ENCODE measurements around the gene ADPRM. TPM values are rescaled to one million over a fixed set of nuclear protein-coding genes. Genes with fewer than 3 reads are reported as not detected.

Gene ADPRM
- total RNA-seq, 1 experiment from 2014 or later = 7.9 TPM

- Histone ChIP-seq H3K9me3 (ENCODE audit: control insufficient read depth in 1 of 2, insufficient read depth in 1 of 2, low read depth in 1 of 2, low read length in 2 of 2) (no peaks in the 10 kb centered on the region), H3K36me3 (ENCODE audit: control insufficient read depth in 1 of 2, insufficient read depth in 2 of 2, low read length in 2 of 2) (no peaks in the 10 kb centered on the region), H4K20me1 (ENCODE audit: insufficient read depth) (no peaks in the 10 kb centered on the region), H2AFZ (ENCODE audit: low read depth, low read length, poor library complexity, severe bottlenecking) (no peak overlapping the region), H3K27ac (ENCODE audit: low read depth, low read length) (no peak overlapping the region), H3K9me2 (ENCODE audit: insufficient read depth) (no peaks in the 10 kb centered on the region), H3K4me2 (ENCODE audit: low read length) (no peak overlapping the region), H3K79me2 (ENCODE audit: insufficient read depth, low read length) (no peaks in the 10 kb centered on the region), H3K4me3 (replicated peaks in 1 of 2; ENCODE audit: low read depth in 1 of 2, low read length in 2 of 2) (no peak overlapping the region), H3K27me3 (ENCODE audit: insufficient read depth, low read length) (no peaks in the 10 kb centered on the region), H3K4me1 (ENCODE audit: control insufficient read depth in 1 of 2, insufficient read depth in 2 of 2, low read length in 2 of 2) (no peaks in the 10 kb centered on the region), H3K9ac (ENCODE audit: low read length) (no peak overlapping the region)
- RAD21 ChIA-PET (ENCODE audit: low non-redundant PET in 1 of 2, low total read pairs in 2 of 2, uncharacterized antibody in 2 of 2, unreplicated experiment in 2 of 2) = no interaction called here
- no peak for ATAC-seq
- intact Hi-C loops (cut with micrococcal nuclease) = no loop called here
- POLR2A ChIA-PET = no interaction called here
- CTCF ChIA-PET = no interaction called here
- no peak for TF ChIP-seq CBX3 (IDR thresholded peaks at IDR 0.05; ENCODE audit: low read depth)
- TF ChIP-seq POLR2AphosphoS5 (IDR thresholded peaks at IDR 0.05; ENCODE audit: low read depth, low read length) = no peak
- TF ChIP-seq REST (IDR thresholded peaks at IDR 0.05; ENCODE audit: low read depth) = no peak
- no peak for TF ChIP-seq MAX (IDR thresholded peaks at IDR 0.05)
- no peak for TF ChIP-seq TCF7L2 (IDR thresholded peaks at IDR 0.05; ENCODE audit: borderline replicate concordance, extremely low read depth, insufficient read depth, insufficient read length)
- no peak for TF ChIP-seq ZFX (IDR thresholded peaks at IDR 0.05)
- TF ChIP-seq SIN3A (IDR thresholded peaks at IDR 0.05; ENCODE audit: low read depth) = no peak
- TF ChIP-seq FOSL1 (IDR thresholded peaks at IDR 0.05; ENCODE audit: low read depth) = no peak
- no peak for TF ChIP-seq SP1 (IDR thresholded peaks at IDR 0.05; ENCODE audit: low read depth)
- TF ChIP-seq SRF (IDR thresholded peaks at IDR 0.05; ENCODE audit: low read depth) = no peak
- no peak for TF ChIP-seq ZBTB33 (IDR thresholded peaks at IDR 0.05; ENCODE audit: extremely low read depth, insufficient replicate concordance, low read length)
- DNase-seq (ENCODE audit: low read depth, low spot score) = no peak
- BruUV-seq (replicated peaks) = no TSS peak
Observed at GRCh38 chr17:10758062-10758461, 60.7 kb downstream of the ADPRM start.

Other genes starting within 250 kb of the ADPRM start
- gene MYH4, start 228.0 kb upstream of the ADPRM start, total RNA-seq (2021; ENCODE audit: unreplicated experiment) = not detected
- not detected for gene MYH1, start 179.1 kb upstream of the ADPRM start, total RNA-seq (2021; ENCODE audit: unreplicated experiment)
- gene MYH2, start 147.9 kb upstream of the ADPRM start, total RNA-seq (2021; ENCODE audit: unreplicated experiment) = not detected
- 1.6 TPM for gene MYH3, start 40.3 kb upstream of the ADPRM start, total RNA-seq (2021; ENCODE audit: unreplicated experiment)
- gene SCO1, start 61 bp upstream of the ADPRM start, total RNA-seq (2021; ENCODE audit: unreplicated experiment) = 35.8 TPM
- gene TMEM220, start 32.4 kb downstream of the ADPRM start, total RNA-seq (2021; ENCODE audit: unreplicated experiment) = not detected
- not detected for gene TMEM238L, start 106.5 kb downstream of the ADPRM start, total RNA-seq (2021; ENCODE audit: unreplicated experiment)
- gene PIRT, start 140.5 kb downstream of the ADPRM start, total RNA-seq (2021; ENCODE audit: unreplicated experiment) = not detected